GM21786 (cell line): ENCODE results near the gene ZNF491.
"Not testable (repeated sequence)": the region's sequence is repeated elsewhere in the genome, so short reads cannot be mapped to it uniquely, and the experiment has no call there.

Experiments
- ATAC-seq: cut with Tn5 transposase; IDR thresholded peaks from one replicate; pipeline ENCODE4 v1.9.1; 2021; ENCODE audit not compliant: unreplicated experiment

The ZNF491 gene

DNA sequence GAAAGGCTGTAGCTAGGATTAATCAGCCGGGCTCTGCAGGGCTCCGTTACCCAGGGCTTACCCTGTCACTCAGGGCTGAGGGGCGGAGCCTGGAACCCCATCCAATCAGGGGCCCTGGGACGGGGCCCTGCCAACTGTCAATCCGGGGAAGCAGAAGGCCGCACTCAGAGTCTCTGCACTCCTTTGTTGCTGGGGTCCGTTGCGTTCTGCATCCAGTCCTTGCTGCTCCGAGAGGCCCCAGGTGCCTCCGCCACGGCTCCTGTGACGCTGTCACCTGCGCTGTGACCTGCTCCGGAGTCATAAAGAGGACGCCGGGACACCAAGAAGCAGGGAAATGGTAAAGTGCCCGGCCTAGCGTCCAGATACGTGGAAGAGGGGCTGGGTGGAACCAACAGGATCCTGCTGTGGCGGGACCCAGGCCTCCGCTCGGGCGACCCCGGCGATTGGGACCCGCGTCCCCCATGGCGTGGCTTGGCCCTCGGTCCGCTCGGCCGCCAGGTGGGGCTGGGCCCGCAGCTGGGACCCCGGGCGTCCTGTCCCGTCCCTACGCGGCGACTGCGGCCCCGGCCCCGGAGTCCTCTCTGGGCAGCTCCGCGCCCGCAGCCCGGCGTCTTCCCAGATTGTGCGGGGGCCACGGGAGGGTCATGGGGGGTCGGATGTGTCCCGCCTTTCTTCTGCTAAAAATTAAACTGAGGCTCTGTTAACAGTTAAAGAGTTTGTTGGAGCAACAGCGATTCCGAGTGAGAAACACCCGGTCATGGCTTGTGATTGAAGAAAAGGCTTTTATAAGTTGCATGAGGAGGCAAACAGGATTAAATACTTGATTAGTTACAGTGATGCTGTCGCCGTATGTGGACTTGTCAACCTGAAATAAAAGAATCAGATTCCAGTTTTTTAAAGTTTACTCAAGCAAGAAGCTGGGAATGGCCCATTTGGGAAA, at the start of gene ZNF491:
TSS of gene ZNF491 (plus strand) at position 133 of the 940 bp plus-strand sequence. CDS start 7,431 bp downstream, outside the sequence.
- peak; percentile 96 for ATAC-seq

GRCh38 chr19:11749751-11750150, 48.6 kb upstream of the ZNF491 start:
- ATAC-seq, result no peak

- no peak for ATAC-seq
Measured at GRCh38 chr19:11752244-11752736, 46.0 kb upstream of the ZNF491 start.

GRCh38 chr19:11754663-11755062, 43.7 kb upstream of the ZNF491 start:
- no peak for ATAC-seq

DNA sequence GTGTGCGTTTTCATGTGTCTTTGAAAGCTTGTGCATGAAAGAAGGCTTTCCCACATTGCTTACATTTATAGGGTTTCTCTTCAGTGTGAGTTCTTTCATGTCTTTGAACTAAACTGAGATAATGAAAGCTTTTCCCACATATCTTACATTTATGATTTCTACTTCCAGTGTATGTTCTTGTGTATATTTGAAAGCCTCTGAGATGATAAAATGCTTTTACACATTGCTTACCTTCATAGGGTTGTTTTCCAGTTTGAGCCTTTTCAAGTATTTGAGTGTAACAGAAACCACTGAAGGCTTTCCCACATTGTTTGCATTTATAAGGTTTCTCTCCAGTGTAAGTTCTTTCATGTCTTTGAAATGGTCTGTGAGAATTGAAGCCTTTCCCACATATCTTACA, 41.4 kb upstream of the ZNF491 start:
- no peak for ATAC-seq

GRCh38 chr19:11759805-11760204, 38.5 kb upstream of the ZNF491 start:
- ATAC-seq, result no peak

- ATAC-seq, result no peak
Measured at GRCh38 chr19:11763117-11763516, 35.2 kb upstream of the ZNF491 start.

DNA sequence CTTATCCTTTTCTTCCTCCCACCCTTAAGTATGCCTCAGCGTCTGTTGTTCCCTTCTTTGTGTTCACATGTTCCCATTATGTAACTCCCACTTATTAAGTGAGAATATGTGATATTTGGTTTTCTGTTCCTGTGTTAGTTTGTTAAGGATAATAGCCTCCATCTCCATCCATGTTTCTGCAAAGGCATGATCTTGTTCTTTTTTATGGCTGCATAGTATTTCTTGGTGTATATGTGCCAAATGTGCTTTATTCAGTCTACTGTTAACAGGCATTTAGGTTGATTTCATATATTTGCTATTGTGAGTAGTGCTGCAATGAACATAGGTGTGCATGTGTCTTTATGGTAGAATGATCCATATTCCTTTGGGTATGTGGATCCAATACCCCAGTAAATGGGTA, 34.7 kb upstream of the ZNF491 start:
- no peak for ATAC-seq

GRCh38 chr19:11766597-11767591, 31.4 kb upstream of the ZNF491 start, which contains the start of gene ZNF441:
ZNF441 (plus strand) TSS chr19:11767000; CDS start chr19:11767194, 194 bp downstream.
- ATAC-seq, result peak; percentile 89

GRCh38 chr19:11767633-11768133, 30.6 kb upstream of the ZNF491 start:
- ATAC-seq, result peak; percentile 24

DNA sequence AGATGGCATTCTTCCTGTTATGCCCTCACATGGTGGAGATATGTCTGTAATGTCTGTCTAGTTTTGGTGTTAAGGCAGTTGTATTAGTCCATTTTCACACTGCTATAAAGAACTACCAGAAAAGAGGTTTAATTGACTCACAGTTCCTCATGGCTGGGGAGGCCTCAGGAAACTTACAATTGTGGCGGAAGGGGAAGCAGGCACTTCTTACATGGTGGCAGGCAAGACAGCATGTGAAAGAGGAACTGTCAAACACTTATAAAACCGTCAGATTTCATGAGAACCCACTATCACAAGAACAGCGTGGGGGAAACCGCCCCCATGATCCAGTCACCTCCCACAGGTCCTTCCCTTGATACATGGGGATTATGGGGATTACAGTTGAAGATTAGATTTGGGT, 28.3 kb upstream of the ZNF491 start:
- ATAC-seq, result no peak

DNA sequence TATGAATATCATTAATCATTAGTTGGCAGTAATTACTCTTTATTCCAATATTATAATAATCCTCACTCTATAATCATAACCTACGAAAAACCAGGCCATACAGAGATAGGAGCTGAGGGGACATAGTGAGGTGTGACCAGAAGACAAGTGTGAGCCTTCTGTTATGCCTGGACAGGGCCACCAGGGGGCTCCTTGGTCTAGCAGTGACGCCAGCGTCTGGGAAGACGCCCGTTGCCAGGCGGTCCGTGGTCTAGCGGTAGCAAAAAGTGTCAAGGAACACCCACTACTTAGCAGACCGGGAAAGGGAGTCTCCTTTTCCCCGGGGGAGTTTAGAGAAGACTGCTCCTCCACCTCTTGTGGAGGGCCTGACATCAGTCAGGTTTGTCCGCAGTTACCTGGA, 26.8 kb upstream of the ZNF491 start:
- not testable (repeated sequence) for ATAC-seq

GRCh38 chr19:11776669-11777068, 21.7 kb upstream of the ZNF491 start:
- not testable (repeated sequence) for ATAC-seq

DNA sequence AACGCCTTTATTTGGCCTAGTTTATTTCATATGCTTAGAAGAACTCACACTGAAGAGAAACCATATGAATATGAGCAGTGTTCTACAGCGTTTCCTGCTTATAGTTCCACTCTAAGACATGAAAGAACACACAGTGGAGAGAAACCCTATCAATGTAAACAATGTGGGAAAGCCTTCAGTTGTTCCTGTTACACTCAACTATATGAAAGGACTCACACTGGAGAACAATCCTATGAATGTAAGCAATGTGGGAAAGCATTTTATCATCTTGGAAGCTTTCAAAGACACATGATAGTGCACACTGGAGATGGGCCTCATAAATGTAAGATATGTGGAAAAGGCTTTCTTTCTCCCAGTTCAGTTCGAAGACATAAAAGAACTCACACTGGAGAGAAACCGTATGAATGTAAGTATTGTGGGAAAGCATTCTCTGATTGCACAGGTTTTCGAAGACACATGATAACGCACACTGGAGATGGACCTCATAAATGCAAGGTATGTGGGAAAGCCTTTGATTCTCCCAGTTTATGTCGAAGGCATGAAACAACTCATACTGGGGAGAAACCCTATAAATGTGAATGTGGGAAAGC, 17.8 kb upstream of the ZNF491 start:
- ATAC-seq, result no peak

GRCh38 chr19:11781295-11782057, 16.8 kb upstream of the ZNF491 start:
- no peak for ATAC-seq

- no peak for ATAC-seq
Measured at GRCh38 chr19:11783767-11784166, 14.6 kb upstream of the ZNF491 start.

DNA sequence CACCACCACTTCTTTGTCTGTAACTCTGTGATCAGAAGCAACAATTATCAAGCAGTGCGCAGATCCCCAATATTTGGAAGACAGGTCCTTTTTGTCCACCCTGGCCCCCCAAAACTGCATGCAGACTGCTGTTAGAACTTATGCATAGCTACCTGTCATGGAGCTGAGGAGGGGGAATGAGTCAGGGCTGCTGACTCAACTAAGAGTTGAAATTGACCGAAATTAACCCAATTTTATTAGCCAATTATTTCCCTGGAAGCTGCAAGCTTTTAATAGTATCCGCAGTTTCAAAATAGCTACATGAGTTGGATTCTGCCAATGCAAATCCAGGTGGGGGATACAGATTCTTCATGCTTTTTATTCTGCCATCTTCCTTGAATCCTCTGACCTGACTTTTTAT, 14.0 kb upstream of the ZNF491 start:
- ATAC-seq, result no peak

DNA sequence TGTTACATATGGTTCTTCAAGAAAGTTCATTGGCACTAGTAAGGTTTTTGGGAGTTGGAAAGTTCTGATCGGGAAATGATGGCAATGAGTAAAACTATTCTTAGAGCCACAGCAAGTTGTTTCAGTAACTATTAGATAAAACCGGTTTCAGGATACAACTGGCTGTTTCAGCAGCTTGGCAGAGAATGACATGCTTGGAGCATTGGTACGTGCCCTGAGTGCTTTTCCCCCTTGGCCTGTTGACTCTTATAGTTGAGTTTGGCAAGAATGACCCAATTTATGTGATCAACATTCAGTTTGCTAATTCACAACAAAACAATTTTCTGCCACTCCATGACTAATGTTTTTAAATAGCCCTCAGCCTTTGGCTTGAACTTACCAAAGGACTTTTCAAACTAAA, 10.8 kb upstream of the ZNF491 start:
- no peak for ATAC-seq

- no peak for ATAC-seq
Measured at GRCh38 chr19:11792942-11793341, 5.4 kb upstream of the ZNF491 start.

DNA sequence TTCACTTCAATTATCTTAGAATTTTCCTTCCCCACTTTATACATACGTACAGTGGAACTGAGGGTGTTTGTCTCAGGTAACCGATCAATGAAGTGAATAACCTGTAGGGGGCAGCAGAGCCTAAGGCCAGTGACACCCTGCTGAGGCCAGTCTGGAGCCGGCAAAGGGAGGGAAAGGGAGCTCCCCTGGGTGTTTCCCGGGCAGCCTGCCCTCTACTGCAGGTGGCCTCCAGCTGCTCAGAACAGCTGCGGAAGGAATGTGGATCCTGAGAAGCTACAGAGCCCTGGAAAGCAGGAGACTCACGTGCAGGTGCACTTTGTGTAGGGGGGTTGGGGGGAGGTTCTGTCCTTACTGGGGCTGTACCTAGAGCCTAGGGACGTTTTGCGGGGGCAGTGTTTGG, 832 bp upstream of the ZNF491 start:
- no peak for ATAC-seq
